RWPE1 (cell line): ENCODE data around the gene RBM33.
"Not testable (repeated sequence)": the region's sequence is repeated elsewhere in the genome, so short reads cannot be mapped to it uniquely, and the experiment has no call there.

Experiments
- CTCF ChIA-PET: fragments of 350-600 bp; sonication (Branson Sonifier 250); formaldehyde crosslinking; extraction: SDS; loops from one replicate; lab custom pipeline; 2021; lab: Yijun Ruan, JAX
- POLR2A ChIA-PET: fragments of 400-600 bp; formaldehyde crosslinking; extraction: SDS; loops from one replicate; lab custom pipeline; 2020; ENCODE audit warnings: antibody characterized with exemption; ENCODE audit not compliant: low non-redundant PET; lab: Yijun Ruan, JAX
- DNase-seq: peaks from one replicate; pipeline ENCODE4 v3.0.0; 2012; ENCODE audit warnings: low spot score
- H3K27ac ChIP-seq: fragments of 450-650 bp; 2 replicates; pipeline ENCODE4 v1.5.1; 2017
- TF ChIP-seq, protein P1 (sequence below): fragments of 450-650 bp; conservative IDR thresholded peaks from 2 replicates; pipeline ENCODE4 v1.5.1; 2017; ENCODE audit warnings: low read depth, mild to moderate bottlenecking

Gene RBM33

DNA sequence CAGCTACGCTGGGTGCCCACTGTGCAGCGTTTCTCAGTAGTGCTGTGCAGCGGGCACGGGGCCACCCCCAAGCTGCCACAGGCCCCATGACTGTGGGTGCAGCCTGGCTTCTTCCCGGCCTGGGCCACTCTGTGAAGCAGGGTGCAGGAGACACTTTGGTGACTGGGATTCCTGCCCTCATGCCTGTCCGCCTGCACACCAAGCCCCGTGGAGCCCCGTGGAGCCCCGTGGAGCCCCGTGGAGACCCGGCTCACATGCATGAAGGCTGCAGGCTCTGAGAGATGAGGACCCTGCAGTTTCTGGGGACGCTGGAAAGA lies 171.7 kb downstream of the RBM33 start:
- ChIA-PET POLR2A (no interaction called here), CTCF (interaction anchor here (0.6 to 1.1 kb wide), 2 partner anchors 28 to 47 kb away, joined by 3 read pairs; no protein-coding TSS in a partner anchor)
- TF ChIP-seq, protein P1, sequence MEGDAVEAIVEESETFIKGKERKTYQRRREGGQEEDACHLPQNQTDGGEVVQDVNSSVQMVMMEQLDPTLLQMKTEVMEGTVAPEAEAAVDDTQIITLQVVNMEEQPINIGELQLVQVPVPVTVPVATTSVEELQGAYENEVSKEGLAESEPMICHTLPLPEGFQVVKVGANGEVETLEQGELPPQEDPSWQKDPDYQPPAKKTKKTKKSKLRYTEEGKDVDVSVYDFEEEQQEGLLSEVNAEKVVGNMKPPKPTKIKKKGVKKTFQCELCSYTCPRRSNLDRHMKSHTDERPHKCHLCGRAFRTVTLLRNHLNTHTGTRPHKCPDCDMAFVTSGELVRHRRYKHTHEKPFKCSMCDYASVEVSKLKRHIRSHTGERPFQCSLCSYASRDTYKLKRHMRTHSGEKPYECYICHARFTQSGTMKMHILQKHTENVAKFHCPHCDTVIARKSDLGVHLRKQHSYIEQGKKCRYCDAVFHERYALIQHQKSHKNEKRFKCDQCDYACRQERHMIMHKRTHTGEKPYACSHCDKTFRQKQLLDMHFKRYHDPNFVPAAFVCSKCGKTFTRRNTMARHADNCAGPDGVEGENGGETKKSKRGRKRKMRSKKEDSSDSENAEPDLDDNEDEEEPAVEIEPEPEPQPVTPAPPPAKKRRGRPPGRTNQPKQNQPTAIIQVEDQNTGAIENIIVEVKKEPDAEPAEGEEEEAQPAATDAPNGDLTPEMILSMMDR = no peak
- no peak overlapping the region for H3K27ac ChIP-seq
- no peak for DNase-seq

DNA sequence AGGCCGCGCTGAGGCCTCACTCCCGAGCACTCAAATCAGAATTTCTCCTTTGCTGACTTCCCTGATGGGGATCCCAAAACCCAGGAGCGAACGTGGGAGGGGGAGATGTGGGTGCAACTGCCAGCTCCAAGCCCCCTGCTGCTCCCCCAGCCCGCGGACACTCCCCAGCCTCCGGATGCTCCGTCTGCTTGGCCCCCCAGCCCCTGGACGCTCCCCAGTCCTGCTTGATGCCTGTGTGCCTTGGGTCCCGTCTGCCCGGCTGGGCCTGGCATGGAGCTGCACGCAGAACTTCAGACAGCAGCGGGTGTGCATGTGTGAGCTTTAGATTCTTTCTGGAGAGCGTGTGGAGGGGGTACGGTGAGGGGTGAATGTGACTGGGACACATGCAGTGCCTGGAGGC lies 172.5 kb downstream of the RBM33 start:
- no peak overlapping the region for H3K27ac ChIP-seq
- CTCF ChIA-PET = interaction anchor here (0.6 kb wide), 1 partner anchor 559 kb away, joined by 3 read pairs; no protein-coding TSS in a partner anchor
- POLR2A ChIA-PET = no interaction called here
- TF ChIP-seq, protein P1 = no peak
- DNase-seq = no peak

DNA sequence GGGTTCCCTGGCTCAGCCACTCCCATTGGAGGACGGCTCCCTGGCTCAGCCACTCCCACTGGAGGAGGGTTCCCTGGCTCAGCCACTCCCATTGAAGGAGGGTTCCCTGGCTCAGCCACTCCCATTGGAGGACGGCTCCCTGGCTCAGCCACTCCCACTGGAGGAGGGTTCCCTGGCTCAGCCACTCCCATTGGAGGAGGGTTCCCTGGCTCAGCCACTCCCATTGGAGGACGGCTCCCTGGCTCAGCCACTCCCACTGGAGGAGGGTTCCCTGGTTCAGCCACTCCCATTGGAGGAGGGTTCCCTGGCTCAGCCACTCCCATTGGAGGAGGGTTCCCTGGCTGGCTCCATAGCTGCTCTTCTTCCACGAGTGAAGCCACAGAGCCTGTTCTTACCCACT lies 173.1 kb downstream of the RBM33 start:
- CTCF ChIA-PET = interaction anchor here (0.6 kb wide), 1 partner anchor 559 kb away, joined by 3 read pairs; no protein-coding TSS in a partner anchor
- H3K27ac ChIP-seq, DNase-seq, POLR2A ChIA-PET: not testable (repeated sequence)

DNA sequence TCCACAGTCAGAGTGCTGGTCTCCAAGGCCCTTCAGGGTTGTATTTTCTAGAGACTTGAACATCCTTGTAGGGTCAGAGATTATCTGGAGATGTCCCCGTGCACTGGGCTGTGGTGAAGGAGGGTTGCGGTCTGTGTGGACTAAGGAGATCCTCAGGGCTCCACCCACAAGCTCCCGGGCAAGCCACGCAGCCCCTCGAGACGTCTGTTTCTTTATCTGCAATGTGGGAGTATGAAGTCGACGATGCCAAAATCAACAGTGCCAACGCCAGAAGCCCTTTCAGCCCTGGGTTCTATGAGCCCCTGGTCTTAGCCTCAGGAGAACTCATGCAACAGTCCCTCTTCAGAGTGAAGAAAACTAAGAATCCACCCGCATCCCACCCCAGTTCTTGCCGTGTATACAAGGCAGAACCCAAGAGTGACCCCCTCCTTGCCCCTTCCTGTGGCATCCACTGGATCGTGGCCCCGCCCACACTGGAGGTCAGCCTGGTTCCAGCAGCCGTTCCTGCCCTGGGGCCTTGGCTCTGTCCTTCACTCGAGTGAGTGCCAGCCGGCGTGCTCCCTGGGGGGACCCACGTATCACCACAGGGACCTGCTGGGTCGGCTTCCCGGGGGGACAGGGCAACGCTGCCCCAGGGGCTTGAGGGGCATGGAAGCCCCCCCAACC lies 173.8 kb downstream of the RBM33 start:
- no peak overlapping the region for H3K27ac ChIP-seq
- CTCF ChIA-PET = no interaction called here
- no peak for DNase-seq
- POLR2A ChIA-PET = no interaction called here
- TF ChIP-seq, protein P1 = no peak

DNA sequence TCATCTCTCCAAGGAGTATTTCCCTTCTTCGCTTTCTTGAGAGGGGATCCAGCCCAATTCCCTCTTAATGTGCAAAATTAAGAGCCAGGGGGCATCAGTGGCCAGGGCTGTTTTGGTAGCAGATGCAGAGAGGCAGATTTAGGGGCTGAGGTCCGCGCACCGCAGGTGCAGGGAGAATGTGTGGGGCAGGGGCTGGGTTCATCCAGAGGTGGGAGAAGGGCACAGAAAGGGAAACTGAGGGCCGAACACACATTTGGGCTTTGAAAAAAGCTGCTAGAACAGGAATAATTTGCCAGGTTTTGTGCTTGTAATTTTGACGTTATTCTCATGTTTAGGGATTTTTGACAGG lies 174.3 kb downstream of the RBM33 start:
- DNase-seq = no peak
- POLR2A ChIA-PET = no interaction called here
- TF ChIP-seq, protein P1 = no peak
- CTCF ChIA-PET = no interaction called here
- H3K27ac ChIP-seq = no peak overlapping the region

DNA sequence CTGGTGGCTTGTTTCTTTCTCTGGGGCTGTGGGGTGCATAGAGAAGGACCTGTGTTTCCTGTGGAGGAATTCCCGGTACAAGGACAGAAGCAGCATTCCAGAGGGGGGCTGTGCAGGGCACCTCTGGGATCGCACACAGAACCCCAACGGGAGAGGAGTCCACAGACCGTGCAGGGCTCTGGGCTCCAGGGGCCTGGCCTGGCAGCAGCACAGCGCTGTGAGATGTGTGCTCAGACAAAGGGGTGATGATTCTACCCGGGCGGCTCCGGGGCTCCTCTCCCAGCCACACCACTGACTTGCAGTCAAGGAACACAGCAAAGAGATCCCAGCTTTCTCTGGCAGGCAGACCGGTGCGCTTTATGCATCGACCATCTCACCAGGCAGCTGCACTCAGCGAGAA lies 174.7 kb downstream of the RBM33 start:
- no peak for DNase-seq
- CTCF ChIA-PET = no interaction called here
- no peak overlapping the region for H3K27ac ChIP-seq
- TF ChIP-seq, protein P1 = no peak
- POLR2A ChIA-PET = no interaction called here

DNA sequence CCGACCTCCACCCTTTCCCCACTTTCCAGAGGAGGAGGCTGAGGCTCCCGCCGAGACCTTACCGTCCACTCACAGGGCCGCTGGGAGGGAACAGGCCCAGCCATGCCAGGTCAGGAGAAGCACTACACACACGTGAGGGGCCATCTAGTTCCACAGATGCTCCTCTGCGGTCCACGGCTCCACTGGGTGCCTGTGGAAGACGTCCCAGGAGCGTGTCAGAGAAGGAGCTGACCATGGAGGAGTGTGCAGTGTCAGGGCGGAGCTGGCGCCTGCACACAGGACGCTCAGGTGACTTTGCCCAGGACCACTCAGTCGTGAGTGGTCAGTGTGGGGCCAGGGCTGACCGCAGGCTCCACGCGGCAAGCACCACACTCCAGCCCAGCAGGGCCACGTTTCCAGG lies 175.8 kb downstream of the RBM33 start:
- H3K27ac ChIP-seq = no peak overlapping the region
- no peak for DNase-seq
- TF ChIP-seq, protein P1 = no peak
- ChIA-PET POLR2A (no interaction called here), CTCF (interaction anchor here (0.5 kb wide), 1 partner anchor 281 kb away, joined by 3 read pairs; no protein-coding TSS in a partner anchor)
